ENCODE data around the gene FKBP2.

The FKBP2 gene

DNA sequence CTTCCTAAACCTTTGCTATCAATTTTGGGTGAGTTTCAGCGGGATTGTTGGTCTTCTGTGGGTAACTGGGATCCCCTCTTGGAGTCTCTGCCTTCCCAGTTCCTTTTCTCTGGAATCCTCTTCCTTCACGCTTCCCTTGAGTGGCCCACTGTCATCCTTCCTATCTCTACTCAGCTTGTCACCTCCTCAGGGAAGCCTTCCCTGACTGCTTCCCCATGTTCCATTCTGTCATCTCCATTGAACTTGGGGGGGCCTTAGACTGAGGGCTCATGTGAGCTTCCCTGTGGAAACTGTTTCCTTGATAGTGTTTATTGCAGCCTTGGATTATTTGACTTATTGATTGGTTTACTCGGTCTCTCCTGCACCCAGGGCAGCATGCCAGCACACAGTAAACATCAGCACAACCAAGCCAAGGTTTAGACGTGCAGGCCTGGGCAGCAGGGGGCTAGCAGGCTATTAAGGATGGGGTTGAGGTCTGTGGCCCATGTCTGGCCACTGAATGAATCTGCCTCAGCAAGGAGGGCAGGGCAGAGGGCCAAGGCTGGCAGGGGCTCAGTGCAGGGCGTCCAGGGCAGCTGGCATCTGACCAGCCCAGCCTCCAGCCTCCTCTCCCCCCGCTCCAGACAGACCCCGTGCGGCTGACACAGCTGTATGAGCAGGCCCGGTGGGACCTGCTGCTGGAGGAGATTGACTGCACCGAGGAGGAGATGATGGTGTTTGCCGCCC, 22.1 kb upstream of the FKBP2 start:
- TF ChIP-seq, protein P1, sequence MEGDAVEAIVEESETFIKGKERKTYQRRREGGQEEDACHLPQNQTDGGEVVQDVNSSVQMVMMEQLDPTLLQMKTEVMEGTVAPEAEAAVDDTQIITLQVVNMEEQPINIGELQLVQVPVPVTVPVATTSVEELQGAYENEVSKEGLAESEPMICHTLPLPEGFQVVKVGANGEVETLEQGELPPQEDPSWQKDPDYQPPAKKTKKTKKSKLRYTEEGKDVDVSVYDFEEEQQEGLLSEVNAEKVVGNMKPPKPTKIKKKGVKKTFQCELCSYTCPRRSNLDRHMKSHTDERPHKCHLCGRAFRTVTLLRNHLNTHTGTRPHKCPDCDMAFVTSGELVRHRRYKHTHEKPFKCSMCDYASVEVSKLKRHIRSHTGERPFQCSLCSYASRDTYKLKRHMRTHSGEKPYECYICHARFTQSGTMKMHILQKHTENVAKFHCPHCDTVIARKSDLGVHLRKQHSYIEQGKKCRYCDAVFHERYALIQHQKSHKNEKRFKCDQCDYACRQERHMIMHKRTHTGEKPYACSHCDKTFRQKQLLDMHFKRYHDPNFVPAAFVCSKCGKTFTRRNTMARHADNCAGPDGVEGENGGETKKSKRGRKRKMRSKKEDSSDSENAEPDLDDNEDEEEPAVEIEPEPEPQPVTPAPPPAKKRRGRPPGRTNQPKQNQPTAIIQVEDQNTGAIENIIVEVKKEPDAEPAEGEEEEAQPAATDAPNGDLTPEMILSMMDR (IDR thresholded peaks at IDR 0.05; ENCODE audit: control insufficient read depth, insufficient read depth, low read depth, low read length, missing control alignments), result no peak
- no peak for DNase-seq (ENCODE audit: low read depth)
- H3K4me3 ChIP-seq (ENCODE audit: control insufficient read depth, low read depth, low read length), result no peak overlapping the region

DNA sequence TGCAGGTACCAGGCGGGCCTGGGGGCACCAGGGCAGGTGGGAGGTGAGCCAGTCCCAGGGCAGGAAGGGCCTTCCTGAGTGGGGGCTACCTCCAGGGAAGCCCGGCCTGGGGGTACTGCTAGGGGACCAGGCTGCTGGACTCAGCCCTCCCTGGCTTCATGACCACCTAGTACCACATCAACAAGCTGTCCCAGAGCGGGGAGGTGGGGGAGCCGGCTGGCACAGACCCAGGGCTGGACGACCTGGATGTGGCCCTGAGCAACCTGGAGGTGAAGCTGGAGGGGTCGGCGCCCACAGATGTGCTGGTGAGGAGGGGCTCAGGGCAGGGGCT, 21.6 kb upstream of the FKBP2 start:
- no peak for DNase-seq (ENCODE audit: low read depth)
- TF ChIP-seq, protein P1 (IDR thresholded peaks at IDR 0.05; ENCODE audit: control insufficient read depth, insufficient read depth, low read depth, low read length, missing control alignments), result no peak
- no peak overlapping the region for H3K4me3 ChIP-seq (ENCODE audit: control insufficient read depth, low read depth, low read length)

DNA sequence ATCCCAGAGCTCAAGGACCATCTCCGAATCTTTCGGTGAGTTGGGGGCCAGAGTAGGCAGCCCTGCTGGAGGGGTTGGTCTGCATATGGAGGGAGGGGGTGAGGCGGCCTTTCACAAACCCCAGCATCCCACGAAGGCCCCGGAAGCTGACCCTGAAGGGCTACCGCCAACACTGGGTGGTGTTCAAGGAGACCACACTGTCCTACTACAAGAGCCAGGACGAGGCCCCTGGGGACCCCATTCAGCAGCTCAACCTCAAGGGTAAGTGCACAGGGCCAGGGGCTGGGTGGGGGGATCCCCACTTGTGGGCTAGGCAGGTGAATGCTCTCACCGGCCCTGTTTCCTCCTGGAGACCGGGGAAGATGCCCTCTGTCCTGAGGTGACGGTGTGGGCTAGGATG, 21.1 kb upstream of the FKBP2 start:
- no peak overlapping the region for H3K4me3 ChIP-seq (ENCODE audit: control insufficient read depth, low read depth, low read length)
- TF ChIP-seq, protein P1 (IDR thresholded peaks at IDR 0.05; ENCODE audit: control insufficient read depth, insufficient read depth, low read depth, low read length, missing control alignments), result no peak
- DNase-seq (ENCODE audit: low read depth), result no peak

DNA sequence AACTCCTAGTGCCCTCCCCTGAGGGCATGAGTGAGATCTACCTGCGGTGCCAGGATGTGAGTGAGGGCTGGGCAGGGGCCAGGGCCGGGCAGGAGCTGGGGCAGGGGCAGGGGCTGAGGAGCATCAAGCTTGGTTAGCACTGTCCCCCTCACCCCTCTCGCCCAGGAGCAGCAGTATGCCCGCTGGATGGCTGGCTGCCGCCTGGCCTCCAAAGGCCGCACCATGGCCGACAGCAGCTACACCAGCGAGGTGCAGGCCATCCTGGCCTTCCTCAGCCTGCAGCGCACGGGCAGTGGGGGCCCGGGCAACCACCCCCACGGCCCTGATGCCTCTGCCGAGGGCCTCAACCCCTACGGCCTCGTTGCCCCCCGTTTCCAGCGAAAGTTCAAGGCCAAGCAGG, 20.6 kb upstream of the FKBP2 start:
- TF ChIP-seq, protein P1 (IDR thresholded peaks at IDR 0.05; ENCODE audit: control insufficient read depth, insufficient read depth, low read depth, low read length, missing control alignments), result no peak
- no peak overlapping the region for H3K4me3 ChIP-seq (ENCODE audit: control insufficient read depth, low read depth, low read length)
- DNase-seq (ENCODE audit: low read depth), result no peak

DNA sequence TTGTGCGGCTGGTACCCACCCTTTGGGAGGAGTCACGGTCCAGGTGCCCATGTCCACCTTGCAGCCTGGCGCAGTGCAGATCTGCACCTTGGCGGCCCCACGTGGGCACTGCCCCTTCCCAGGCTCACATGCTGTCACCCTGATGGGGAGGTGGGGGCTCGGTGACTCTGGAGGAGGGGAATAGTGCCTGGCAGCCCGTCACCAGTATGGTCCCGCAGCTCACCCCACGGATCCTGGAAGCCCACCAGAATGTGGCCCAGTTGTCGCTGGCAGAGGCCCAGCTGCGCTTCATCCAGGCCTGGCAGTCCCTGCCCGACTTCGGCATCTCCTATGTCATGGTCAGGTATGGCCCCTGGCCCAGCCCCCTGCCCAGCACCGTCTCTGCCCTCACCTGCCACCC, 20.1 kb upstream of the FKBP2 start:
- TF ChIP-seq, protein P1 (IDR thresholded peaks at IDR 0.05; ENCODE audit: control insufficient read depth, insufficient read depth, low read depth, low read length, missing control alignments), result no peak
- no peak overlapping the region for H3K4me3 ChIP-seq (ENCODE audit: control insufficient read depth, low read depth, low read length)
- DNase-seq (ENCODE audit: low read depth), result no peak

DNA sequence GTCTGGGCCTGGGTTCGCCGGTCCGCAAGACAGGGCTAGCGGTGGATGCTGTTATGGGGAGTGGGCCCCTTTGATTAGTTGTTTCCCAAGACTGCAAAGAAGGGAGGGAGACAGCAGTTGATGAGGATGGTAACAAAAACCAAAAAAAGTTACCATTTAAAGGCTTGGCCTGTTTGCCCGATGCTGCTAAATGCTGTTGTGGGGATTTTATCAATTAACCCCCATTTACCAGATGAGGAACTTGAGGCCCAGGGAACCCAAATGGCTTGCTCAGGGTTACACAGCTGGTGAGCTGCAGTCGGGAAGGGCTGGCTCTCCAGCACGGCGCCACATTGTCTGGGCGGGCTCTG, 18.3 kb upstream of the FKBP2 start:
- no peak for DNase-seq (ENCODE audit: low read depth)
- TF ChIP-seq, protein P1 (IDR thresholded peaks at IDR 0.05; ENCODE audit: control insufficient read depth, insufficient read depth, low read depth, low read length, missing control alignments), result no peak
- H3K4me3 ChIP-seq (ENCODE audit: control insufficient read depth, low read depth, low read length), result no peak overlapping the region
